GM12874 (cell line): Measurements from ENCODE around the gene MSH3.

Experiments
- CTCF ChIP-seq: IDR thresholded peaks from 2 replicates; pipeline ENCODE4 v1.5.1; 2011; ENCODE audit warnings: low read depth, mild to moderate bottlenecking, control low read depth, low read length, moderate library complexity; ENCODE audit not compliant: insufficient read depth

MSH3 gene

DNA sequence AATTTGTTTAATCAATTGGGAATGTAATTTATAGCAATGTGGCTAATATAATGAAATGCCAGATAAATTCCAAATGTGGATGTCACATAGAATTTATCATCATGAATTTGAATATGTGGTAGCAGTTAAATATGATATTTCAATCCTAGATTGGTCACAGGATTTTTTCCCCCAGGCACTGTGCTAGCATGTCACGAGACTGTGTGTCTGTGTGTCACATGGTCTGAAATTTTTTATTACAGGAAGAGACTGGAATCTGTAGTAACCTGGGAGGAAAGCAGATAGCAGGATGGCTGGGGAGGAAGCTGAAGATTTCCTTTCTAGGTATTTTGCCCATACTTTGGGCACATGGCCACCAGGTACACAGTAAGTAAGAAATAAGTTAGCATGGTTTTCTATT is 35.4 kb upstream of the MSH3 start:
- TF ChIP-seq CTCF: no peak

DNA sequence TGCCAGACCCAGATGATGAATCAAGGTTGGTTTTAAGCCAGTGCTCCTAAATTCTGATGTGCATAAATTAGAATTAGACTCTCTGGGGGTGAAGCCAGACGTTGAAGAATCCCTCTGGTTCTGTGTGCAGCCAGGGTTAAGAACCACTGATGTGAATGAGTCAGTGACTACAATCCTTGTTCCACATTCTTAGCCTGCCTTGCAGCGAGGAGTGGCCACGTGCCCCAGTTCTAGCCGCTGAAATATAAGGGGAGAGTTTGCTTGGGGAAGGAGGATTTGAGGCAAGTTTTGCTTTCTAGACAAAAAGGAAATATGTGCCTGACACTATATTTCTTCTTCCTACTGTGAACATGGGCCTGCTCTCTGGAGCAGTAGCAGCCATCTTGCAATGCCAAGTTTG is 34.2 kb upstream of the MSH3 start:
- TF ChIP-seq CTCF: no peak

DNA sequence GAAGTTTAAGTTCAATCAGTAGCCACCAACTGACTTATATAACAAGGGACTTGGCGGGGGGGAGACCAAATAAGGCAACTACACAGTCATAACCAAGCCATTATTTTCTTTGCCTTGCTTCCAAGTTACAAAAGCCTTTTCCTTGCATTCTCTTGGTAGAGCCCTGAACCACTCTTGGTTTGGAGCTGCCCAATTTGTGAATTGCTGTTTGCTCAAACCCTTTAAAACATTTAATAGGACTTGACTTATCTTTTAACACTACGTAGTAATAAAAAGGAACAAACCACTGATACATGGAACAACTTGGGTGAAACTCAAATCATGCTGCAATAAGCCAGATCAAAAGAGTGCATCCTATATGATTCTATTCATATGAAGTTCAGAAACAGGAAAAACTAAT is 31.7 kb upstream of the MSH3 start:
- TF ChIP-seq CTCF: no peak

GRCh38 chr5:80623999-80624398 is 30.5 kb upstream of the MSH3 start:
- TF ChIP-seq CTCF: no peak

GRCh38 chr5:80625230-80625629 is 29.2 kb upstream of the MSH3 start:
- TF ChIP-seq CTCF: no peak

DNA sequence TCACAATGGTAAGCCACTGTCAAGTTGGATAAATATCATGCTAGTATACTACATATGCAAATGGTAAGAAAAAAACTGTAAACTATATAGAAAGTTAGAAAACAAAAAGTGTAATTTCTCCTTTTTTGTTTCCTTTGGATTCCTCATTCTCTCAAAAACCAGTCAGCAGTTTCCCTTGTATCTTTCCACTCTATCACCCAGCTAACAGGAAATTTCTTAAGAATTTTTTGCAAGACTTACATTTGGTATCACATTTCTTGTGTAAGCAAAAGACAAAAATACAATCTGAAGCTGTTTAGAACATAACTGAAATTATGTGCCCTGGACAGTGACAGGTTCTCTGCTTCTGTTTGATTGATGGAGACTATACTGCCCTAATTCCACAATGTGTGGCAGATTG is 25.2 kb upstream of the MSH3 start:
- TF ChIP-seq CTCF: no peak

DNA sequence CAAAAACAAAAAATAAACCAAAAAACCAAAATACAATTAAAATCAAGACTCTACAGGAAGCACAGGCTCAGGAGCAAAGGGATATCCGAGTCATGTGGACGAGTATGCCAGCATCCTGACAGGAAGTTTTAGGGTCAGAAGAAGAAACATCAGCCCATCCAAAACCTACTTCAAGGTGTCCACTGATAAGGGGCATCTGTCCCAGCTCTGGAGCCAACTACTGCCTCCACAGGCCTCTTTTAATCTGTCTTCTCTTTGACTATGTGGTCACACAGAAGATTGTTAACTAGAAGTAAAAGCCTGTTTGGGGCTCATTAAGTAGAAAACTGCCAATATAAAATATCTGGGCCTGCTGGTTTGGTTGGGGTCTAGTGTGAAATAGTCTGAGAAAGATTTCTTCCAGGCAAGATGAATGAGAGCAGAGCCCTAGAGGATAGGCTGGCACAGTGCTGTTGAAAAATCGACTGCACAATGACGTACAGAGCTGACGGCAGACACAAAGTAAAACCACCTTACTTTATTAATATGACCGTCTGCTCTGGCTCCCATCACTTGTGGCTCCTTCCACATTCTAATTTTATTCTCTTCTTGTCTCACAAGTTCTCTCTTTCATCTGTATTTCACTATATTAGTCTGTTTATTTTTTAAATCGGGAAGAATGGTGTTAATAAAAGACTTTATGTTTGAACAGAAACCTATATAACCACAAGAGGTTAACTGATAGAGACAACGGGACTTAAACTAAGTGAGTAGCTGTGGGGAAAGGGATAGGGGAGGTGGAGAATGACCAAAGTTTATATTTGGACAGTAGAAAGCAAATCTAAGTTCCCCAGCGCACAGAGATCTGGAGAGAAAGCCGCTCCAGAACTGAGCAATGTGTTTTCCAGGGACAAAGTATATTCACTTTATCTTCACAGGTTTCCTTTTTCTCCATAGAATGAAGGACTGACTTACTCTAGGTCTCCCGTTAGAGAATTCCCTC is 22.9 kb upstream of the MSH3 start:
- no peak for TF ChIP-seq CTCF
